CD8-positive, alpha-beta memory T cell (primary cell): ENCODE data around the gene SNCB. TPM values are rescaled to one million over a fixed set of nuclear protein-coding genes. Genes with fewer than 3 reads are reported as not detected.

ENCODE experiments used
- CTCF ChIA-PET: fragments of 350-600 bp; sonication (Branson Sonifier 250); formaldehyde crosslinking; loops from one replicate; lab custom pipeline; 2021; ENCODE audit warnings: antibody characterized with exemption; lab: Charles Lee
- POLR2A ChIA-PET: fragments of 350-600 bp; sonication (Branson Sonifier 250); formaldehyde crosslinking; loops from one replicate; lab custom pipeline; 2021; ENCODE audit warnings: antibody characterized with exemption; lab: Charles Lee
- DNase-seq, 5 donors: peaks; one replicate each; pipeline versions ENCODE4 v3.0.0 to v3.0.0-alpha.2; 2020 to 2022; ENCODE audit warnings: mixed read lengths in 1 of 5
- H3K27ac ChIP-seq: one replicate; pipeline ENCODE4 v1.7.0; 2013; ENCODE audit warnings: low read depth, mild to moderate bottlenecking, low read length, moderate library complexity
- H3K27me3 ChIP-seq: 2 replicates; pipeline ENCODE4 v1.7.0; 2013; ENCODE audit warnings: low read length, mild to moderate bottlenecking; ENCODE audit not compliant: insufficient read depth, poor library complexity, severe bottlenecking
- H3K36me3 ChIP-seq: 2 replicates; pipeline ENCODE4 v1.7.0; 2013; ENCODE audit warnings: mild to moderate bottlenecking, low read length, moderate library complexity; ENCODE audit not compliant: insufficient read depth
- H3K4me1 ChIP-seq: 2 replicates; pipeline ENCODE4 v1.7.0; 2013; ENCODE audit warnings: mild to moderate bottlenecking, low read length, moderate library complexity; ENCODE audit not compliant: insufficient read depth
- H3K4me3 ChIP-seq: 2 replicates; pipeline ENCODE4 v1.7.0; 2013; ENCODE audit warnings: mild to moderate bottlenecking, low read length
- H3K9me3 ChIP-seq: 2 replicates; pipeline ENCODE4 v1.7.0; 2013; ENCODE audit warnings: mild to moderate bottlenecking, low read length
- H3K27ac Mint-ChIP-seq, 8 donors: one replicate each; pipeline ENCODE4 v1.8.0; 2020 to 2021; ENCODE audit warnings: mixed read lengths in 8 of 8, mild to moderate bottlenecking in 6 of 8, inconsistent platforms in 3 of 8, moderate library complexity in 3 of 8
- H3K27me3 Mint-ChIP-seq, 2 donors: one replicate each; pipeline ENCODE4 v1.8.0; 2020 to 2021; ENCODE audit warnings: mixed read lengths in 2 of 2, mild to moderate bottlenecking in 1 of 2, moderate library complexity in 1 of 2
- H3K36me3 Mint-ChIP-seq, 3 donors: one replicate each; pipeline ENCODE4 v1.8.0; 2020 to 2021; ENCODE audit warnings: mixed read lengths in 3 of 3, inconsistent platforms in 1 of 3, mild to moderate bottlenecking in 1 of 3
- H3K4me1 Mint-ChIP-seq, 3 donors: one replicate each; pipeline ENCODE4 v1.8.0; 2020 to 2021; ENCODE audit warnings: mixed read lengths in 3 of 3, inconsistent platforms in 1 of 3, mild to moderate bottlenecking in 1 of 3
- H3K4me3 Mint-ChIP-seq, 7 donors: one replicate each; pipeline ENCODE4 v1.8.0; 2020 to 2021; ENCODE audit warnings: mixed read lengths in 7 of 7, mild to moderate bottlenecking in 6 of 7, moderate library complexity in 4 of 7, inconsistent platforms in 2 of 7
- H3K9me3 Mint-ChIP-seq, 5 donors: one replicate each; pipeline ENCODE4 v1.8.0; 2020 to 2022; ENCODE audit warnings: mixed read lengths in 5 of 5, mild to moderate bottlenecking in 3 of 5, moderate library complexity in 2 of 5, inconsistent platforms in 1 of 5
- polyA plus RNA-seq: library from polyadenylated mRNA; unstranded; fragments of 300-500 nt; fragmentation: Illumina TruSeq; gene quantifications from one replicate; pipeline ENCODE4 v1.2.3, GENCODE V29; 2021
- total RNA-seq, 2 experiments: library from RNA; stranded (reverse); gene quantifications; one replicate each; pipeline ENCODE4 v1.2.3, GENCODE V29; 2021

The SNCB gene
- total and polyA plus RNA-seq, 3 experiments from 2014 or later: not detected

DNA sequence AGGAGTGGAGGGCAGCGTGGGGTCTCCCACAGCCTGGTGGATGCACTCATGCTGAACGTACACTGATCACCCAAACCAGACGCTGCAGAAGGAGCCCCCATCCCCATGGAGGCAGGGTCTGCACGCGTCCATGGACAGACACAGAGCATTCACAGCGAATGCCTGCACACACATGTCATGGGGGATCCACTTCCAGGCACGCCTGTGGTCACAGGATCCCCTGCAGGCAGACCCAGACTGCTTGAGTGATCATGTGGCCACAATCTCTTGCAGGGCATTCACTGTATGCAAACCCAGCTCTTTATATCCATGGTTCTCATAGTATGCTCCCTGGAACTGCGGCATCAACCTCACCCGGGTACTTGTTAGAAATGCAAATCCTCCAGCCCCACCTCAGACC, 5.4 kb downstream of the SNCB start:
- no peak for DNase-seq
- H3K36me3 ChIP-seq: no peaks in the 10 kb centered on the region
- peaks cover 9 to 23% (median 15%) of the 10 kb centered on the region in 3 donors for H3K4me1 Mint-ChIP-seq
- H3K9me3 ChIP-seq: no peaks in the 10 kb centered on the region
- H3K27ac Mint-ChIP-seq: no peak overlapping the region
- no peaks in the 10 kb centered on the region for H3K4me1 ChIP-seq
- peaks cover 0 to 2% (median 0%) of the 10 kb centered on the region in 3 donors for H3K36me3 Mint-ChIP-seq
- no peak overlapping the region for H3K4me3 ChIP-seq
- H3K4me3 Mint-ChIP-seq: no peak overlapping the region
- POLR2A ChIA-PET: no interaction called here
- H3K27me3 ChIP-seq: peaks cover 37% of the 10 kb centered on the region
- no peaks in the 10 kb centered on the region for H3K9me3 Mint-ChIP-seq
- H3K27ac ChIP-seq: no peak overlapping the region
- CTCF ChIA-PET: no interaction called here
- H3K27me3 Mint-ChIP-seq: peaks cover 28 to 66% of the 10 kb centered on the region in 2 donors

DNA sequence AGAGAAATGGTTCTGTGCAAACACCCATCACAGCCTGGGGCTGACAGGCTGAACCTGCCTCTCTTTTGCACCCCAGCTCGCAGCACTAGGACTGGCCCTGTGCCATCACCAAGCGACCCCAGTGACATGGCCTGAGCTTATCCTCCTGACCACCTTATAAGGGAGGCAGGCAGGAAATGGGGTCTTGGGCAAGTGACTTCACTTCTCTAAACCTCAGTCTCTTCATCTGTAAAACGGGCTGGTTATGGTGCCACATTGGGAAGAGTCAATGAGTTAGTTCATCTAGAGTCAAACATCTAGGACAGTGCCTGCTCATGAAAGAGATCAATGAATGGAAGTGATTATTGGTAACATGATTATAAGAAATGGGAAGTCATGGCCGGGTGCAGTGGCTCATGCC, 6.2 kb downstream of the SNCB start:
- Histone ChIP-seq H3K27ac (no peak overlapping the region), H3K4me1 (peaks cover 6% of the 10 kb centered on the region), H3K27me3 (peaks cover 36% of the 10 kb centered on the region), H3K4me3 (no peak overlapping the region), H3K9me3 (no peaks in the 10 kb centered on the region), H3K36me3 (no peaks in the 10 kb centered on the region)
- POLR2A ChIA-PET: no interaction called here
- no peak for DNase-seq
- H3K9me3 Mint-ChIP-seq: no peaks in the 10 kb centered on the region
- no peak overlapping the region for H3K4me3 Mint-ChIP-seq
- CTCF ChIA-PET: no interaction called here
- no peak overlapping the region for H3K27ac Mint-ChIP-seq
- H3K36me3 Mint-ChIP-seq: peaks cover 0 to 2% (median 0%) of the 10 kb centered on the region in 3 donors
- H3K27me3 Mint-ChIP-seq: peaks cover 33 to 69% of the 10 kb centered on the region in 2 donors
- peaks cover 12 to 24% (median 13%) of the 10 kb centered on the region in 3 donors for H3K4me1 Mint-ChIP-seq

DNA sequence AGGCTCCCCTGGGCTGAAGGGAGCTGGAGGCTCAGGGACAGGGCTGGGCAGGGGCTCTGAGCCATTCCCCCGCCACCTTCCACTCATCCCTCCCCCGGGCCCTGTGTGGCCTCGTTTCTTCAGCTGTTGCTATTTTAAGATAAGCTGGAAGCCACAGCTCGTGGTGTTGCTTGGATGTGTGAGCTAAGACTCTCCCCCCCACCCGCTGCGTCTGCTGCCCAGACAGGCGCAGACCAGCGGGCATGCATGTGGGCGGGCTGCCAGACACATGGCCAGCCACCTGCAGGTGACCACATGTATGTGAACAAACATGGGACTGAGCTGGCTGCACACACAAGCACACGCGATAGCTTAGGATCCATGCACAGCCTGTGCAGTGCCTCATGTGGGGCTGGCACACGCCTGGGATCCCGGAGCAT, 8.7 kb downstream of the SNCB start:
- Mint-ChIP-seq H3K4me3 (no peak overlapping the region), H3K27ac (no peak overlapping the region), H3K27me3 (peaks cover 34 to 68% of the 10 kb centered on the region in 2 donors), H3K4me1 (peaks cover 10 to 22% (median 12%) of the 10 kb centered on the region in 3 donors), H3K9me3 (no peaks in the 10 kb centered on the region), H3K36me3 (no peaks in the 10 kb centered on the region)
- Histone ChIP-seq H3K4me1 (peaks cover 11% of the 10 kb centered on the region), H3K27me3 (peaks cover 35% of the 10 kb centered on the region), H3K9me3 (no peaks in the 10 kb centered on the region), H3K36me3 (no peaks in the 10 kb centered on the region), H3K4me3 (no peak overlapping the region), H3K27ac (no peak overlapping the region)
- DNase-seq: no peak
- POLR2A ChIA-PET: no interaction called here
- CTCF ChIA-PET: interaction anchor here (1.0 to 1.7 kb wide), 8 partner anchors 8 to 205 kb away, joined by 3 to 7 read pairs (median 3); partner anchors contain the start of genes EIF4E1B, FAF2, SNCB and TSPAN17

DNA sequence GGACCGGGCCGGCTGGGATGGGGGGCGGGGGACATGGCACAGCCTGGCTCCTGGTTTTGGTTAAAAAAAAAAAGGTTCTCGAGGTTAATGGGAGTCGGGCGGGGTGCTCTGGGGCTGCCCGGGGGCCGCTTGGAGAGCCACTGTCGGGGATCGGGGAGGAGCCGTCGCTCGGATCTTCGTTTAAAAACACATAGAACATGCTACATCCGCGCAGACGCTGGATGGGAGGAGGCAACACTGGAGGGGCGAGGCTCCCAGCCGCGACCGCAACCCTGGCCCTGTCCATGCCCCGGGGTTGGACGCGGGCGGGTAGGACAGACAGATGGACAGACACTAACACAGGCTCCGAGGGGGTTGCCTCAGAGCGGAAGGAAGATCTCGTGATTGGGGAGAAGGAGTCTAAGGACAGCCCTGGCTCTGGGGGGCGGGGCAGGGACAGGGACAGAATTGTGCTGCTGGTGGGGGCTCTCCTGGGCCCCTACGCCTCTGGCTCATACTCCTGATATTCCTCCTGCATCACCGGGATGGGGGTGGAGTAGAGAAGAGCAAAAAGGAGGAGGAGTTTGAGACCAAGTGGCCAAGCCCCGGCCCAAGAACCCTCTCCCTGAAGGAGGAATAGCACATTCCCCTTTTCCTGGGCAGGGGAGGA, 9.9 kb downstream of the SNCB start:
- H3K36me3 Mint-ChIP-seq: no peaks in the 10 kb centered on the region
- H3K27me3 ChIP-seq: peaks cover 35% of the 10 kb centered on the region

DNA sequence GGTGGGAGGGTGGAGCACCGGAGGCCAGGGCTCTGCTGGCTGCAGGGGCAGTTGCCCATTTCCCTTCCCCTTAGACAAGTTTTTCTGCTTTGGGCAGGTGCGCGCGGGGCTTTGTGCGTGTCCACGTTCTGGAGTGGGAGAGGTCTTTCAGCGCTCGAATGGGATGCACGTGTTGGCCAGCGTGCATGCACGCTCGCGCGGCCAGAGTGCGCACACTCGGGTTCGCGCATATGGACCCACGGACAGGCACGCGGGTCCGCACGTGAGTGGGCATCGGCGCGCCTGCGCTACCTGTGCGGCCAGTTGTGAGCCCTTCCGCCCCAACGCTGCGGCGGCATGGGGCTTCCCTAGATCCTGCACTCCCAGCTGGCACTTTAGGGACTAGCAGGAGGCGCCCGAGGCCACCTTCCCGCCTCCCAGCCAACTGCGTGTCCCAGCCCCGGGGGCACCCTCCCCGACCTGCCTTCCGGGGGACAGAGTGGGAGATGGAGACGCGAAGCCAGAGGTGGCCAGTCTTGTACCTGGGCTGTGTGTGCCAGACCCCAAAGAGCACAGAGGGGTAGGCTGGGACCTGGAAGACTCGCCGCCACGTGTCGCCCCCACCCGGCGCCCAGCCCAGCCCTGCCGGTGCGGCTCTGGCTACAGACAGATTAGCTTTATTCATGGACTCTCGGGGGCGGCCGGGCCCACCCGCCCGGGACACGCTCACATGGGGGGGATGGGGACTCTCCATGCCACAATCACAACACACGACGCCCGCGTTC, 10.6 kb downstream of the SNCB start:
- peak overlapping the region in 6 of 7 donors; percentile 67 to 87 (median 73) for H3K4me3 Mint-ChIP-seq
- peaks cover 35% of the 10 kb centered on the region for H3K27me3 ChIP-seq
- no peak for DNase-seq
- ChIA-PET CTCF (no interaction called here), POLR2A (no interaction called here)
- peaks cover 43 to 76% of the 10 kb centered on the region in 2 donors for H3K27me3 Mint-ChIP-seq
- no peak overlapping the region for H3K27ac ChIP-seq
- H3K4me3 ChIP-seq: no peak overlapping the region
- no peaks in the 10 kb centered on the region for H3K9me3 Mint-ChIP-seq
- H3K9me3 ChIP-seq: no peaks in the 10 kb centered on the region
- H3K4me1 ChIP-seq: peaks cover 11% of the 10 kb centered on the region
- H3K36me3 ChIP-seq: no peaks in the 10 kb centered on the region
- H3K36me3 Mint-ChIP-seq: no peaks in the 10 kb centered on the region
- H3K27ac Mint-ChIP-seq: no peak overlapping the region
- H3K4me1 Mint-ChIP-seq: peaks cover 10 to 22% (median 12%) of the 10 kb centered on the region in 3 donors

More for the DNA sequence above, 9.9 kb downstream of the SNCB start:
- POLR2A ChIA-PET: no interaction called here
- H3K27ac ChIP-seq: no peak overlapping the region
- H3K4me1 ChIP-seq: peaks cover 11% of the 10 kb centered on the region
- H3K36me3 ChIP-seq: no peaks in the 10 kb centered on the region
- peaks cover 10 to 22% (median 12%) of the 10 kb centered on the region in 3 donors for H3K4me1 Mint-ChIP-seq
- CTCF ChIA-PET: interaction anchor here (1.1 kb wide), 1 partner anchor 204 kb away, joined by 3 read pairs; no protein-coding TSS in a partner anchor
- DNase-seq: peak in 1 of 5 donors; percentile 8
- no peaks in the 10 kb centered on the region for H3K9me3 Mint-ChIP-seq
- no peak overlapping the region for H3K27ac Mint-ChIP-seq
- H3K4me3 Mint-ChIP-seq: peak overlapping the region in 6 of 7 donors; percentile 67 to 87 (median 73)
- H3K9me3 ChIP-seq: no peaks in the 10 kb centered on the region
- H3K27me3 Mint-ChIP-seq: peaks cover 43 to 73% of the 10 kb centered on the region in 2 donors
- no peak overlapping the region for H3K4me3 ChIP-seq

DNA sequence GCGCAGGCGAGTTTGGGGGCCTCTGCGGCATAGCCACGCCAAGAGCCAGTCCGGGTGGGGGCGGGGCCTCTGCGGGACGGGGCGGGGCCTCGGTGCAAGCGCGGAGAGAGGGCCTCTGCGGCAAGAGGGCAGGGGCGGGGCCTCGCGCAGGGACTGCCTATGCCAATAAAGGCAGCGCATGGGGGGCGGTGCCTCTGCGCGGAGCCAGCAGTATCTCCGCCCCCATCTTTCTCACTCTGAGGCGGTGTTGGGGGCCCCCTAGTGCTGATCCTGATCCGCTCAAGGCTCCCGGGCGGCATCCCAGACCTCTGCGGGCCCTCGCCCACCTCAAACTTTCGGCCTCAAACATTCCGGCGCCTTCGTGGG, 11.1 kb downstream of the SNCB start:
- peak; percentile 73 to 82 (median 74) for DNase-seq
- Mint-ChIP-seq H3K36me3 (no peaks in the 10 kb centered on the region), H3K4me1 (peaks cover 10 to 22% (median 12%) of the 10 kb centered on the region in 3 donors), H3K9me3 (no peaks in the 10 kb centered on the region), H3K27me3 (peaks cover 43 to 74% of the 10 kb centered on the region in 2 donors), H3K27ac (no peak overlapping the region), H3K4me3 (peak overlapping the region in 5 of 7 donors; percentile 16 to 71 (median 60))
- Histone ChIP-seq H3K4me3 (no peak overlapping the region), H3K27ac (no peak overlapping the region), H3K9me3 (no peaks in the 10 kb centered on the region), H3K36me3 (no peaks in the 10 kb centered on the region), H3K4me1 (peaks cover 11% of the 10 kb centered on the region), H3K27me3 (peaks cover 35% of the 10 kb centered on the region)
- POLR2A ChIA-PET: no interaction called here
- CTCF ChIA-PET: interaction anchor here (0.8 kb wide), 1 partner anchor 46 kb away, joined by 4 read pairs; no protein-coding TSS in a partner anchor

DNA sequence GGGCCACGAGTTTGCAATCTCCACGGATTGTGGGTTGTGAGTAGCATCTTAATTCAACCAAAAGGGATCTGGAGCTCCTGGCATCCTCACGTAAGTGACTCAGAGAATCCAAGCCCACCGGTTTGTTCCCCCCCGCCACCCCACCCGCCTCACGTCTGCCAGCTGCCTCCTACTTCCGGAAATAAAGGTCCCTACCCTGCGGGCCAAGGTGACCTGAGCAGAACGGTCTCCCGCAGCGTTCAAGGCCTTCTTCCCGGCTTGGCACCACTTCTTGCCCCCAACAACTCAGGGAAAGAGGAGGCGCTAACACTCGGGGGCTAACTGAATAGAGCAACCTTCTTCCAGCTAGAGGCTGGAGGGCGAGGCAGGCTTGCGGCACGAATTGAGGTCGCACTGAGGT, 11.6 kb downstream of the SNCB start:
- DNase-seq: no peak
- peaks cover 43 to 70% of the 10 kb centered on the region in 2 donors for H3K27me3 Mint-ChIP-seq
- H3K4me3 Mint-ChIP-seq: peak overlapping the region in 5 of 7 donors; percentile 16 to 71 (median 60)
- H3K36me3 ChIP-seq: no peaks in the 10 kb centered on the region
- peaks cover 35% of the 10 kb centered on the region for H3K27me3 ChIP-seq
- H3K4me1 ChIP-seq: peaks cover 11% of the 10 kb centered on the region
- no peak overlapping the region for H3K4me3 ChIP-seq
- no peaks in the 10 kb centered on the region for H3K9me3 ChIP-seq
- ChIA-PET POLR2A (no interaction called here), CTCF (interaction anchor here (0.8 kb wide), 1 partner anchor 45 kb away, joined by 4 read pairs; no protein-coding TSS in a partner anchor)
- H3K9me3 Mint-ChIP-seq: no peaks in the 10 kb centered on the region
- H3K27ac ChIP-seq: no peak overlapping the region
- H3K36me3 Mint-ChIP-seq: no peaks in the 10 kb centered on the region
- H3K27ac Mint-ChIP-seq: no peak overlapping the region
- H3K4me1 Mint-ChIP-seq: peaks cover 10 to 22% (median 12%) of the 10 kb centered on the region in 3 donors

- CTCF ChIA-PET: no interaction called here
- Mint-ChIP-seq H3K27ac (no peak overlapping the region), H3K9me3 (no peaks in the 10 kb centered on the region), H3K27me3 (peaks cover 41 to 77% of the 10 kb centered on the region in 2 donors), H3K4me3 (no peak overlapping the region), H3K36me3 (no peaks in the 10 kb centered on the region), H3K4me1 (peaks cover 12 to 22% (median 14%) of the 10 kb centered on the region in 3 donors)
- no peak overlapping the region for H3K27ac ChIP-seq
- DNase-seq: no peak
- H3K27me3 ChIP-seq: peaks cover 35% of the 10 kb centered on the region
- no peak overlapping the region for H3K4me3 ChIP-seq
- POLR2A ChIA-PET: no interaction called here
- no peaks in the 10 kb centered on the region for H3K9me3 ChIP-seq
- no peaks in the 10 kb centered on the region for H3K36me3 ChIP-seq
- peaks cover 11% of the 10 kb centered on the region for H3K4me1 ChIP-seq
Measured at GRCh38 chr5:176616511-176616910, 13.8 kb downstream of the SNCB start.
